HepG2 (cell line): ENCODE results near the gene DTNB. TPM values are rescaled to one million over a fixed set of nuclear protein-coding genes. Genes with fewer than 3 reads are reported as not detected.

ENCODE experiments used
- ATAC-seq: fragments of 200-7000 bp; cut with Tn5 transposase; 3 replicates; pipeline ENCODE4 v1.9.1; 2020; ENCODE audit warnings: mild to moderate bottlenecking, moderate library complexity
- BruUV-seq: library from RNA; stranded (reverse); fragments of 400-500 nt; replicated peaks from 2 replicates; lab custom pipeline; 2021; lab: Mats Ljungman, UMichigan
- CTCF ChIA-PET: fragments of 300-600 bp; formaldehyde crosslinking; extraction: SDS; loops from one replicate; lab custom pipeline; 2021; ENCODE audit warnings: low total read pairs, inconsistent platforms, low intra/inter-chr PET ratio; lab: Yijun Ruan, JAX
- POLR2A ChIA-PET: fragments of 350-600 bp; sonication (Branson Sonifier 250); formaldehyde crosslinking; loops from one replicate; lab custom pipeline; 2020; ENCODE audit warnings: antibody characterized with exemption, inconsistent platforms; lab: Yijun Ruan, JAX
- DNase-seq: peaks from one replicate; pipeline ENCODE4 v3.0.0-alpha.2; 2015; ENCODE audit warnings: low spot score
- FAIRE-seq: peaks from 3 replicates; lab custom pipeline; 2011; peaks lifted over from hg19 to GRCh38; lab: Jason Lieb, UNC
- H2AFZ ChIP-seq: one replicate; pipeline ENCODE4 v1.6.1; 2011; ENCODE audit warnings: low read length, inconsistent platforms
- H3K27ac ChIP-seq: fragments of 300-600 bp; 3 replicates; pipeline ENCODE4 v1.8.0; 2011; ENCODE audit warnings: mixed run types, mild to moderate bottlenecking, mixed read lengths, low read length, inconsistent platforms; ENCODE audit not compliant: insufficient read depth; ENCODE audit errors: extremely low read length
- H3K27me3 ChIP-seq, 2 experiments: fragments of 200-600 bp in 1 of 2; 2 replicates in 1 of 2; 3 replicates in 1 of 2; pipeline versions ENCODE4 v1.6.0 to v1.8.0; 2011; ENCODE audit warnings: low read length in 2 of 2, mild to moderate bottlenecking in 2 of 2, moderate library complexity in 2 of 2, inconsistent platforms in 1 of 2; ENCODE audit not compliant: insufficient read depth in 2 of 2, control insufficient read depth in 1 of 2
- H3K36me3 ChIP-seq, 2 experiments: fragments of 200-600 bp in 1 of 2; replicated peaks in 1 of 2; 2 replicates in 1 of 2; 3 replicates in 1 of 2; pipeline versions ENCODE4 v1.5.1 to v1.8.0; 2011; ENCODE audit warnings: low read length in 2 of 2, inconsistent platforms in 1 of 2; ENCODE audit not compliant: insufficient read depth in 2 of 2, control insufficient read depth in 1 of 2
- H3K4me1 ChIP-seq: 2 replicates; pipeline ENCODE4 v1.5.1; 2012; ENCODE audit warnings: low read length, inconsistent platforms; ENCODE audit not compliant: insufficient read depth
- H3K4me2 ChIP-seq: 2 replicates; pipeline ENCODE4 v1.6.0; 2011; ENCODE audit warnings: low read depth, low read length, inconsistent platforms
- H3K4me3 ChIP-seq, 3 experiments: fragments of 200-600 bp in 1 of 3; sonication (generic), shearing (Covaris generic) in 1 of 3; replicated peaks in 1 of 3; 2 replicates each; pipeline ENCODE4 v1.5.1; 2011 to 2016; ENCODE audit warnings: low read length in 3 of 3, inconsistent platforms in 2 of 3, low read depth in 2 of 3, mild to moderate bottlenecking in 2 of 3, control low read depth in 1 of 3, mixed read lengths in 1 of 3; ENCODE audit not compliant: insufficient read depth in 1 of 3
- H3K79me2 ChIP-seq: one replicate; pipeline ENCODE4 v1.6.1; 2011; ENCODE audit warnings: low read length, inconsistent platforms; ENCODE audit not compliant: insufficient read depth
- H3K9ac ChIP-seq: 2 replicates; pipeline ENCODE4 v1.6.0; 2011; ENCODE audit warnings: mild to moderate bottlenecking, low read depth, low read length, inconsistent platforms; ENCODE audit not compliant: insufficient read depth
- H3K9me3 ChIP-seq: 2 replicates; pipeline ENCODE4 v1.5.1; 2012; ENCODE audit warnings: mild to moderate bottlenecking, low read length
- H4K20me1 ChIP-seq: 2 replicates; pipeline ENCODE4 v1.6.0; 2011; ENCODE audit warnings: inconsistent platforms, mild to moderate bottlenecking, low read length, moderate library complexity; ENCODE audit not compliant: insufficient read depth
- ATF7 ChIP-seq, 2 experiments: fragments of 450-650 bp in 1 of 2; sonication (generic) in 1 of 2; formaldehyde crosslinking in 1 of 2; IDR thresholded peaks; 2 replicates each; pipeline versions ENCODE4 v1.4.0 to v1.6.1; 2016 to 2020; ENCODE audit warnings: antibody characterized with exemption in 1 of 2, mild to moderate bottlenecking in 1 of 2, missing genetic modification reagents in 1 of 2
- HNRNPK ChIP-seq: fragments of 200-400 bp; formaldehyde crosslinking; IDR thresholded peaks from 2 replicates; pipeline ENCODE4 v1.6.1; 2018; ENCODE audit warnings: low read length, low read depth, moderate library complexity, mild to moderate bottlenecking; ENCODE audit not compliant: poor library complexity, severe bottlenecking
- KMT2B ChIP-seq: IDR thresholded peaks from 2 replicates; pipeline ENCODE4 v1.6.1; 2016; ENCODE audit warnings: missing genetic modification reagents, missing compliant biosample characterization
- SMC3 ChIP-seq: IDR thresholded peaks from 2 replicates; pipeline ENCODE4 v1.6.1; 2011; ENCODE audit warnings: low read length, improper control_type of control experiment
- SP1 ChIP-seq, 2 experiments: fragments of 450-650 bp in 1 of 2; sonication (generic) in 1 of 2; formaldehyde crosslinking in 1 of 2; IDR thresholded peaks; 2 replicates each; pipeline versions ENCODE4 v1.4.0 to v1.6.1; 2016 to 2020; ENCODE audit warnings: missing genetic modification reagents in 1 of 2
- ZNF10 ChIP-seq: sonication (generic); formaldehyde crosslinking; IDR thresholded peaks from 2 replicates; pipeline ENCODE4 v1.4.0; 2020; ENCODE audit warnings: mild to moderate bottlenecking, low read depth, missing genetic modification reagents, borderline replicate concordance
- ZNF180 ChIP-seq: sonication (generic); formaldehyde crosslinking; IDR thresholded peaks from 2 replicates; pipeline ENCODE4 v1.4.0; 2020; ENCODE audit warnings: low read depth, missing genetic modification reagents, borderline replicate concordance
- ZNF446 ChIP-seq: sonication (generic); formaldehyde crosslinking; IDR thresholded peaks from 2 replicates; pipeline ENCODE4 v1.5.0; 2020; ENCODE audit warnings: mild to moderate bottlenecking, missing genetic modification reagents
- ZNF460 ChIP-seq: sonication (generic); formaldehyde crosslinking; IDR thresholded peaks from 2 replicates; pipeline ENCODE4 v1.5.1; 2020; ENCODE audit warnings: missing genetic modification reagents, mild to moderate bottlenecking, borderline replicate concordance
- ZSCAN31 ChIP-seq: sonication (generic); formaldehyde crosslinking; IDR thresholded peaks from 2 replicates; pipeline ENCODE4 v1.5.0; 2020; ENCODE audit warnings: low read depth, mild to moderate bottlenecking, missing genetic modification reagents
- WGBS: methylation state at CpG from one replicate; pipeline ENCODE4 v1.1.6; 2017; ENCODE audit warnings: low lambda C conversion rate; 5-methylcytosine and 5-hydroxymethylcytosine counted together
- in situ Hi-C: cut with HindIII; loops from 2 replicates; pipeline ENCODE4 v1.10.0; 2017; ENCODE audit warnings: low pct_unique_long_range_greater_than_20kb; ENCODE audit not compliant: extremely low pct_ligation_motif_present
- intact Hi-C: fragments of 100-400 bp; cut with micrococcal nuclease; formaldehyde crosslinking; loops from one replicate; pipeline ENCODE4 v1.10.0; 2022; ENCODE audit not compliant: unreplicated experiment
- polyA plus RNA-seq, 8 experiments: library from polyadenylated mRNA; depleted of rRNA in 3 of 8; stranded (reverse) in 7 of 8; unstranded in 1 of 8; fragments of >200 nt; fragmentation: Illumina TruSeq in 4 of 8; extraction: Trizol in 4 of 8; gene quantifications; 2 replicates each; pipeline versions ENCODE4 v1.2.1 to v1.2.3, GENCODE V29; 2011 to 2016; ENCODE audit warnings: low read depth in 4 of 8, missing spikeins in 1 of 8, mixed read lengths in 1 of 8; ENCODE audit not compliant: insufficient read depth in 1 of 8
- total RNA-seq, 5 experiments: library from RNA; depleted of rRNA; stranded (reverse); fragments of >200 nt; fragmentation: Illumina TruSeq; extraction: Trizol; gene quantifications; 2 replicates each; pipeline ENCODE4 v1.2.3, GENCODE V29; 2016; ENCODE audit warnings: low read depth in 1 of 5
- TF ChIP-seq, protein P1 (sequence below): sonication (generic); formaldehyde crosslinking; IDR thresholded peaks from 2 replicates; pipeline ENCODE4 v1.4.0; 2020; ENCODE audit warnings: missing genetic modification reagents
- TF ChIP-seq, protein P2 (sequence below): sonication (generic); formaldehyde crosslinking; IDR thresholded peaks from 2 replicates; pipeline ENCODE4 v1.8.1; 2022; ENCODE audit warnings: low read depth, mild to moderate bottlenecking, missing genetic modification reagents
- TF ChIP-seq, protein P3 (sequence below): sonication (generic); formaldehyde crosslinking; IDR thresholded peaks from 2 replicates; pipeline ENCODE4 v1.5.1; 2020; ENCODE audit warnings: missing genetic modification reagents, mild to moderate bottlenecking, borderline replicate concordance
- TF ChIP-seq, protein P4 (sequence below): sonication (generic); formaldehyde crosslinking; conservative IDR thresholded peaks from 2 replicates; pipeline ENCODE4 v1.8.0; 2022; ENCODE audit warnings: missing genetic modification reagents

The DTNB gene
- total and polyA plus RNA-seq, 2 of the 13 experiments (the other 11 are each of a cell fraction or from before 2014, with no cell fraction given) = 14.4 to 23.9 TPM

DNA sequence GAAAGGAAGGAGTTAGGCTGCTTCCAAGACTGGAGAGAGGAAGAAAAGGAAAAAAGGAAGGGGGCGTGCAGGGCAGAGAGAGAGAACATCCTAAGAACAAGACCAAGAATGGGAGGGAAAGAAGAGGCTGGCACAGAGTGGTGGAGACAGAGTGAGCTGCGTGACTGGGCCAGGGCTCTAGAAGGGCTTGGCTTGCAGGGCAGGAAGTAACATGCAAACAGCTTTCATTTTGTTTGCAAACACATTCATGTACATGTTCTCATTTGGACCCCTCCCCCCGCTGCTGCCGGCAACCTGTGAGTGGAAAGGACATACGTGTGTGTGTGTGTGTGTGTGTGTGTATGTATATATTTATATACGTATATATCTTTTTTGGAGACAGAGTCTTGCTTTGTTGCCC, 284.9 kb downstream of the DTNB start (continued):
- no peak for TF ChIP-seq ZNF10 (CRISPR knock-in tag)
- TF ChIP-seq KMT2B (CRISPR knock-in tag) = no peak
- TF ChIP-seq ATF7 (IDR thresholded peaks at IDR 0.05) = no peak
- TF ChIP-seq ATF7 (CRISPR knock-in tag; IDR thresholded peaks at IDR 0.05) = no peak
- no peak for TF ChIP-seq ZNF180 (CRISPR knock-in tag)
- TF ChIP-seq SP1 (IDR thresholded peaks at IDR 0.05) = no peak
- no peak for TF ChIP-seq SP1 (CRISPR knock-in tag; IDR thresholded peaks at IDR 0.05)

DNA sequence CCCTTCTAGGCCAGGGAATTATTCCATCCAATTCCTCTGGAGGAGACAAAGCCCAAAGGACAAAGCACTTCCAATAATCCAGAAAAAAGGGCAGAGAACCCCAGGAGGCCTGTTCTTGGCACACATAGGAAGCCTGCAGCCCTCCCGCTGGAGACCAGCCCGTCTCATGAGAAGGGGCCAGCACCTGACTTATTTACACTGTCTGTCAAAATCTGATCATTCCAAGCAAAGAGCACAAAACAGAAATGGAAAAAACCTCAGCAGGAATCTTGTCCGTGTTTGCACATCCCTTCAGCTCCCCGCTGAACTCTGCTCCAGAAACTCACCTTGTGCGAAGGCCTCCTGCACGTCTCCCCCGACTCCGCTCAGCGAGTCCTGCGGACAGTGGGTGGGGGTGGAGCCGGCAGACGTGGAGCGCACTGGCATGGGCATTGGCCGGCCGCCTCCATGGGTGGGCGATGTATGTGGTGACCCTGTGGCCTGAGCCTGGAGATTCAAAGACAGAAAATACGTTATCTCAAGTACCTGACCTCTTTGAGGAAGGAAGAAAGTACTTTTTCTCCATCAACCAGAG, 285.4 kb downstream of the DTNB start:
- Histone ChIP-seq H3K27me3 (no peaks in the 10 kb centered on the region), H3K4me3 (no peak overlapping the region), H3K36me3 (peaks cover 0 to 1% of the 10 kb centered on the region in 2 experiments; a peak in 1 of 5 replicates), H3K27ac (no peak overlapping the region), H3K9me3 (no peaks in the 10 kb centered on the region), H3K4me1 (no peaks in the 10 kb centered on the region), H4K20me1 (no peaks in the 10 kb centered on the region), H2AFZ (no peak overlapping the region), H3K79me2 (no peaks in the 10 kb centered on the region), H3K4me2 (no peak overlapping the region), H3K9ac (no peak overlapping the region)
- intact Hi-C loops = no loop called here
- POLR2A ChIA-PET = no interaction called here
- ATAC-seq (no peak), FAIRE-seq (no peak), DNase-seq (no peak)
- TF ChIP-seq, protein P1, sequence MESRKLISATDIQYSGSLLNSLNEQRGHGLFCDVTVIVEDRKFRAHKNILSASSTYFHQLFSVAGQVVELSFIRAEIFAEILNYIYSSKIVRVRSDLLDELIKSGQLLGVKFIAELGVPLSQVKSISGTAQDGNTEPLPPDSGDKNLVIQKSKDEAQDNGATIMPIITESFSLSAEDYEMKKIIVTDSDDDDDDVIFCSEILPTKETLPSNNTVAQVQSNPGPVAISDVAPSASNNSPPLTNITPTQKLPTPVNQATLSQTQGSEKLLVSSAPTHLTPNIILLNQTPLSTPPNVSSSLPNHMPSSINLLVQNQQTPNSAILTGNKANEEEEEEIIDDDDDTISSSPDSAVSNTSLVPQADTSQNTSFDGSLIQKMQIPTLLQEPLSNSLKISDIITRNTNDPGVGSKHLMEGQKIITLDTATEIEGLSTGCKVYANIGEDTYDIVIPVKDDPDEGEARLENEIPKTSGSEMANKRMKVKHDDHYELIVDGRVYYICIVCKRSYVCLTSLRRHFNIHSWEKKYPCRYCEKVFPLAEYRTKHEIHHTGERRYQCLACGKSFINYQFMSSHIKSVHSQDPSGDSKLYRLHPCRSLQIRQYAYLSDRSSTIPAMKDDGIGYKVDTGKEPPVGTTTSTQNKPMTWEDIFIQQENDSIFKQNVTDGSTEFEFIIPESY = 0 out of 2 replicates have a peak, but pooled peaks have one; percentile 30
- TF ChIP-seq ZNF446 (CRISPR knock-in tag) = no peak
- TF ChIP-seq, protein P2, sequence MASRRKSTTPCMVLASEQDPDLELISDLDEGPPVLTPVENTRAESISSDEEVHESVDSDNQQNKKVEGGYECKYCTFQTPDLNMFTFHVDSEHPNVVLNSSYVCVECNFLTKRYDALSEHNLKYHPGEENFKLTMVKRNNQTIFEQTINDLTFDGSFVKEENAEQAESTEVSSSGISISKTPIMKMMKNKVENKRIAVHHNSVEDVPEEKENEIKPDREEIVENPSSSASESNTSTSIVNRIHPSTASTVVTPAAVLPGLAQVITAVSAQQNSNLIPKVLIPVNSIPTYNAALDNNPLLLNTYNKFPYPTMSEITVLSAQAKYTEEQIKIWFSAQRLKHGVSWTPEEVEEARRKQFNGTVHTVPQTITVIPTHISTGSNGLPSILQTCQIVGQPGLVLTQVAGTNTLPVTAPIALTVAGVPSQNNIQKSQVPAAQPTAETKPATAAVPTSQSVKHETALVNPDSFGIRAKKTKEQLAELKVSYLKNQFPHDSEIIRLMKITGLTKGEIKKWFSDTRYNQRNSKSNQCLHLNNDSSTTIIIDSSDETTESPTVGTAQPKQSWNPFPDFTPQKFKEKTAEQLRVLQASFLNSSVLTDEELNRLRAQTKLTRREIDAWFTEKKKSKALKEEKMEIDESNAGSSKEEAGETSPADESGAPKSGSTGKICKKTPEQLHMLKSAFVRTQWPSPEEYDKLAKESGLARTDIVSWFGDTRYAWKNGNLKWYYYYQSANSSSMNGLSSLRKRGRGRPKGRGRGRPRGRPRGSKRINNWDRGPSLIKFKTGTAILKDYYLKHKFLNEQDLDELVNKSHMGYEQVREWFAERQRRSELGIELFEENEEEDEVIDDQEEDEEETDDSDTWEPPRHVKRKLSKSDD (CRISPR knock-in tag) = no peak
- TF ChIP-seq ZNF460 = no peak
- TF ChIP-seq HNRNPK = no peak
- TF ChIP-seq, protein P3, sequence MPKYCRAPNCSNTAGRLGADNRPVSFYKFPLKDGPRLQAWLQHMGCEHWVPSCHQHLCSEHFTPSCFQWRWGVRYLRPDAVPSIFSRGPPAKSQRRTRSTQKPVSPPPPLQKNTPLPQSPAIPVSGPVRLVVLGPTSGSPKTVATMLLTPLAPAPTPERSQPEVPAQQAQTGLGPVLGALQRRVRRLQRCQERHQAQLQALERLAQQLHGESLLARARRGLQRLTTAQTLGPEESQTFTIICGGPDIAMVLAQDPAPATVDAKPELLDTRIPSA = no peak
- TF ChIP-seq, protein P4, sequence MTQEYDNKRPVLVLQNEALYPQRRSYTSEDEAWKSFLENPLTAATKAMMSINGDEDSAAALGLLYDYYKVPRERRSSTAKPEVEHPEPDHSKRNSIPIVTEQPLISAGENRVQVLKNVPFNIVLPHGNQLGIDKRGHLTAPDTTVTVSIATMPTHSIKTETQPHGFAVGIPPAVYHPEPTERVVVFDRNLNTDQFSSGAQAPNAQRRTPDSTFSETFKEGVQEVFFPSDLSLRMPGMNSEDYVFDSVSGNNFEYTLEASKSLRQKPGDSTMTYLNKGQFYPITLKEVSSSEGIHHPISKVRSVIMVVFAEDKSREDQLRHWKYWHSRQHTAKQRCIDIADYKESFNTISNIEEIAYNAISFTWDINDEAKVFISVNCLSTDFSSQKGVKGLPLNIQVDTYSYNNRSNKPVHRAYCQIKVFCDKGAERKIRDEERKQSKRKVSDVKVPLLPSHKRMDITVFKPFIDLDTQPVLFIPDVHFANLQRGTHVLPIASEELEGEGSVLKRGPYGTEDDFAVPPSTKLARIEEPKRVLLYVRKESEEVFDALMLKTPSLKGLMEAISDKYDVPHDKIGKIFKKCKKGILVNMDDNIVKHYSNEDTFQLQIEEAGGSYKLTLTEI = no peak
- no peak for TF ChIP-seq ZSCAN31
- no peak for TF ChIP-seq SMC3
- WGBS = 92% methylated on average over 17 of the region's 17 CpGs
- in situ Hi-C loops = no loop called here
- CTCF ChIA-PET = no interaction called here
- no TSS peak for BruUV-seq
